H9 (cell line): ENCODE results near the gene KIF6. TPM values are rescaled to one million over a fixed set of nuclear protein-coding genes. Genes with fewer than 3 reads are reported as not detected.

Experiments used
- DNase-seq: peaks from one replicate; pipeline ENCODE4 v3.0.0-alpha.2; 2017
- H2AFZ ChIP-seq: one replicate; pipeline ENCODE4 v1.6.1; 2013; ENCODE audit warnings: mild to moderate bottlenecking, low read length, control low read depth, moderate library complexity
- H2AK5ac ChIP-seq: 2 replicates; pipeline ENCODE4 v1.6.1; 2013; ENCODE audit warnings: low read length, control low read depth, mixed read lengths; ENCODE audit not compliant: insufficient read length
- H2BK120ac ChIP-seq: one replicate; pipeline ENCODE4 v1.6.1; 2013; ENCODE audit warnings: low read depth, mild to moderate bottlenecking, low read length, control low read depth, inconsistent platforms; ENCODE audit not compliant: poor library complexity, severe bottlenecking
- H2BK12ac ChIP-seq: 2 replicates; pipeline ENCODE4 v1.6.1; 2013; ENCODE audit warnings: low read length, control low read depth, mixed read lengths, low read depth; ENCODE audit not compliant: insufficient read length
- H2BK15ac ChIP-seq: 2 replicates; pipeline ENCODE4 v1.6.1; 2013; ENCODE audit warnings: low read depth, low read length, control low read depth
- H2BK20ac ChIP-seq: one replicate; pipeline ENCODE4 v1.6.1; 2013; ENCODE audit warnings: low read depth, mild to moderate bottlenecking, low read length, control low read depth, inconsistent platforms; ENCODE audit not compliant: poor library complexity, severe bottlenecking
- H2BK5ac ChIP-seq: 2 replicates; pipeline ENCODE4 v1.6.1; 2013; ENCODE audit warnings: low read length, control low read depth, mixed read lengths; ENCODE audit not compliant: insufficient read length
- H3K14ac ChIP-seq: 2 replicates; pipeline ENCODE4 v1.6.1; 2013; ENCODE audit warnings: low read length, control low read depth; ENCODE audit not compliant: insufficient read depth
- H3K18ac ChIP-seq: 2 replicates; pipeline ENCODE4 v1.6.1; 2013; ENCODE audit warnings: low read depth, mild to moderate bottlenecking, mixed read lengths, low read length, control low read depth; ENCODE audit not compliant: insufficient read length
- H3K23ac ChIP-seq: 2 replicates; pipeline ENCODE4 v1.6.1; 2013; ENCODE audit warnings: low read length, control low read depth, mixed read lengths, low read depth; ENCODE audit not compliant: insufficient read length
- H3K23me2 ChIP-seq: 2 replicates; pipeline ENCODE4 v1.6.1; 2013; ENCODE audit warnings: low read depth, mild to moderate bottlenecking, mixed read lengths, low read length, control low read depth; ENCODE audit not compliant: insufficient read length, poor library complexity, severe bottlenecking
- H3K27ac ChIP-seq: 2 replicates; pipeline ENCODE4 v1.5.1; 2013; ENCODE audit warnings: low read length, control low read depth, mixed read lengths, low read depth; ENCODE audit not compliant: insufficient read length
- H3K27me3 ChIP-seq: 2 replicates; pipeline ENCODE4 v1.6.1; 2013; ENCODE audit warnings: low read length, control low read depth, inconsistent platforms; ENCODE audit not compliant: insufficient read depth
- H3K4ac ChIP-seq: 2 replicates; pipeline ENCODE4 v1.6.1; 2013; ENCODE audit warnings: low read depth, mild to moderate bottlenecking, control low read depth, inconsistent platforms, low read length, moderate library complexity
- H3K4me1 ChIP-seq: 2 replicates; pipeline ENCODE4 v1.6.1; 2013; ENCODE audit warnings: low read length, control low read depth, inconsistent platforms; ENCODE audit not compliant: insufficient read depth
- H3K4me2 ChIP-seq: 2 replicates; pipeline ENCODE4 v1.6.1; 2013; ENCODE audit warnings: low read length, control low read depth, mixed read lengths; ENCODE audit not compliant: insufficient read length, insufficient read depth
- H3K56ac ChIP-seq: 2 replicates; pipeline ENCODE4 v1.6.1; 2013; ENCODE audit warnings: low read depth, mild to moderate bottlenecking, mixed read lengths, low read length, control low read depth; ENCODE audit not compliant: insufficient read length
- H3K79me1 ChIP-seq: 2 replicates; pipeline ENCODE4 v1.6.1; 2013; ENCODE audit warnings: low read depth, mild to moderate bottlenecking, moderate library complexity, low read length, control low read depth, inconsistent platforms; ENCODE audit not compliant: insufficient read depth, poor library complexity, severe bottlenecking
- H3K79me2 ChIP-seq: 2 replicates; pipeline ENCODE4 v1.6.1; 2013; ENCODE audit warnings: low read length, control low read depth, inconsistent platforms; ENCODE audit not compliant: insufficient read depth
- H3K9ac ChIP-seq: 2 replicates; pipeline ENCODE4 v1.6.1; 2013; ENCODE audit warnings: low read length, control low read depth, mixed read lengths; ENCODE audit not compliant: insufficient read length; ENCODE audit errors: extremely low read depth
- H3K9me3 ChIP-seq: one replicate; pipeline ENCODE4 v1.6.1; 2013; ENCODE audit warnings: low read depth, low read length, inconsistent platforms; ENCODE audit not compliant: control insufficient read depth
- H3T11ph ChIP-seq: one replicate; pipeline ENCODE4 v1.6.1; 2013; ENCODE audit warnings: mild to moderate bottlenecking, low read length, control low read depth, inconsistent platforms
- H4K20me1 ChIP-seq: one replicate; pipeline ENCODE4 v1.6.1; 2013; ENCODE audit not compliant: control insufficient read depth, insufficient read length, insufficient read depth
- H4K5ac ChIP-seq: 2 replicates; pipeline ENCODE4 v1.6.1; 2013; ENCODE audit warnings: low read depth, mild to moderate bottlenecking, mixed read lengths, low read length, control low read depth; ENCODE audit not compliant: insufficient read length
- H4K8ac ChIP-seq: replicated peaks from 2 replicates; pipeline ENCODE4 v1.6.1; 2013; ENCODE audit warnings: low read length, control low read depth, mixed read lengths, low read depth; ENCODE audit not compliant: insufficient read length
- H4K91ac ChIP-seq: 2 replicates; pipeline ENCODE4 v1.6.1; 2013; ENCODE audit warnings: low read depth, mild to moderate bottlenecking, moderate library complexity, mixed read lengths, low read length, control low read depth; ENCODE audit not compliant: insufficient read length
- H3K27ac Mint-ChIP-seq, 3 experiments: 2 replicates in 2 of 3; 3 replicates in 1 of 3; pipeline ENCODE4 v1.8.0; 2020 to 2021; ENCODE audit warnings: mixed read lengths in 3 of 3, mild to moderate bottlenecking in 1 of 3, moderate library complexity in 1 of 3
- H3K27me3 Mint-ChIP-seq: 2 replicates; pipeline ENCODE4 v1.8.0; 2021; ENCODE audit warnings: low read depth, mild to moderate bottlenecking, moderate library complexity, mixed read lengths
- H3K36me3 Mint-ChIP-seq, 3 experiments: 2 replicates in 2 of 3; 3 replicates in 1 of 3; pipeline ENCODE4 v1.8.0; 2020 to 2021; ENCODE audit warnings: low read depth in 3 of 3, mixed read lengths in 3 of 3; ENCODE audit not compliant: insufficient read depth in 1 of 3
- H3K4me1 Mint-ChIP-seq, 2 experiments: 2 replicates each; pipeline ENCODE4 v1.8.0; 2020; ENCODE audit warnings: mixed read lengths in 2 of 2
- H3K4me3 Mint-ChIP-seq, 2 experiments: 2 replicates in 1 of 2; 3 replicates in 1 of 2; pipeline ENCODE4 v1.8.0; 2020 to 2021; ENCODE audit warnings: mild to moderate bottlenecking in 2 of 2, mixed read lengths in 2 of 2, moderate library complexity in 1 of 2
- H3K9me3 Mint-ChIP-seq, 2 experiments: 2 replicates in 1 of 2; 3 replicates in 1 of 2; pipeline ENCODE4 v1.8.0; 2020; ENCODE audit warnings: mild to moderate bottlenecking in 2 of 2, mixed read lengths in 2 of 2, moderate library complexity in 1 of 2
- WGBS: extraction: QIAGEN DNeasy Blood & Tissue Kit; methylation state at CpG from one replicate; pipeline ENCODE4 v1.1.7; 2013; ENCODE audit warnings: missing lambda C conversion rate, low lambda C conversion rate, mixed read lengths; ENCODE audit not compliant: insufficient read length; ENCODE audit errors: extremely low coverage; 5-methylcytosine and 5-hydroxymethylcytosine counted together
- total RNA-seq: library from RNA; stranded (reverse); gene quantifications from 2 replicates; pipeline ENCODE4 v1.2.1, GENCODE V29; 2021
- TF ChIP-seq, protein P1 (sequence below): fragments of 200-600 bp; sonication (generic); conservative IDR thresholded peaks from 3 replicates; pipeline ENCODE4 v1.8.0; 2021; ENCODE audit warnings: antibody characterized with exemption, mild to moderate bottlenecking

KIF6 gene
- total RNA-seq, 1 experiment from 2014 or later = 0.63 TPM

DNA sequence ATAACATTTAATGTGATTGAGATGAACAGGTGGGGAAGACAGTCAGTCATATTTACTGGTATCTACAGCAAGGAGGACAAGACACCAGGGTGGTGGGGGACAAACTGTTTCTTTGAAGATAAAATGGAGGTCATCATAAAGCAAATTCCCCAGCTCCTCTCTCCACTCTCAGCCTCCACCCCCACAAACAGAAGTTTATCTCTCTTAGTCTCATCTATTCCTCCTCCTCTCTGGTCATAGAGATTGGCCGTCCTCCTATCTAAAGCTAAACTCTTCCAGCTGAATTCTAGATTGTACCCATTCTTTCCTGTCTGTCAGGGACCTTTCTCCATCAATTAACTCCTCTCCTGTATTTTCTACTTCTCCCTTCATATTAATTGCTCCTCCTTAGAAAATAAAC is 71.1 kb downstream of the KIF6 start:
- Histone ChIP-seq H4K8ac (no peak overlapping the region), H3K4me1 (no peaks in the 10 kb centered on the region; the same call in 1 of the 2 replicates), H3K4me2 (no peak overlapping the region), H2BK120ac (no peak overlapping the region), H3K9ac (no peak overlapping the region), H2AK5ac (no peak overlapping the region), H3K79me1 (no peaks in the 10 kb centered on the region), H3K14ac (no peak overlapping the region), H2BK12ac (no peak overlapping the region), H3K56ac (no peak overlapping the region), H3K23ac (no peak overlapping the region), H3K23me2 (no peaks in the 10 kb centered on the region), H3K79me2 (no peaks in the 10 kb centered on the region), H4K91ac (no peak overlapping the region), H2BK15ac (no peak overlapping the region), H3K27ac (no peak overlapping the region), H3K4ac (no peak overlapping the region), H3K18ac (no peak overlapping the region), H2AFZ (no peak overlapping the region), H3K27me3 (no peaks in the 10 kb centered on the region), H3T11ph (no peak overlapping the region), H4K20me1 (no peaks in the 10 kb centered on the region), H4K5ac (no peak overlapping the region), H2BK5ac (no peak overlapping the region), H2BK20ac (no peak overlapping the region), H3K9me3 (no peaks in the 10 kb centered on the region)
- H3K27me3 Mint-ChIP-seq = no peaks in the 10 kb centered on the region
- peaks cover 29 to 35% of the 10 kb centered on the region in 2 experiments for H3K4me1 Mint-ChIP-seq
- no CpG with 5 or more reads among the region's 1 CpG for WGBS
- H3K36me3 Mint-ChIP-seq = no peaks in the 10 kb centered on the region
- no peak overlapping the region for H3K4me3 Mint-ChIP-seq
- no peaks in the 10 kb centered on the region for H3K9me3 Mint-ChIP-seq
- TF ChIP-seq, protein P1, sequence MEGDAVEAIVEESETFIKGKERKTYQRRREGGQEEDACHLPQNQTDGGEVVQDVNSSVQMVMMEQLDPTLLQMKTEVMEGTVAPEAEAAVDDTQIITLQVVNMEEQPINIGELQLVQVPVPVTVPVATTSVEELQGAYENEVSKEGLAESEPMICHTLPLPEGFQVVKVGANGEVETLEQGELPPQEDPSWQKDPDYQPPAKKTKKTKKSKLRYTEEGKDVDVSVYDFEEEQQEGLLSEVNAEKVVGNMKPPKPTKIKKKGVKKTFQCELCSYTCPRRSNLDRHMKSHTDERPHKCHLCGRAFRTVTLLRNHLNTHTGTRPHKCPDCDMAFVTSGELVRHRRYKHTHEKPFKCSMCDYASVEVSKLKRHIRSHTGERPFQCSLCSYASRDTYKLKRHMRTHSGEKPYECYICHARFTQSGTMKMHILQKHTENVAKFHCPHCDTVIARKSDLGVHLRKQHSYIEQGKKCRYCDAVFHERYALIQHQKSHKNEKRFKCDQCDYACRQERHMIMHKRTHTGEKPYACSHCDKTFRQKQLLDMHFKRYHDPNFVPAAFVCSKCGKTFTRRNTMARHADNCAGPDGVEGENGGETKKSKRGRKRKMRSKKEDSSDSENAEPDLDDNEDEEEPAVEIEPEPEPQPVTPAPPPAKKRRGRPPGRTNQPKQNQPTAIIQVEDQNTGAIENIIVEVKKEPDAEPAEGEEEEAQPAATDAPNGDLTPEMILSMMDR = no peak
- H3K27ac Mint-ChIP-seq = no peak overlapping the region
- no peak for DNase-seq
